HEK293 (cell line): ENCODE results near the gene CUL7.

Experiments
- CTCF ChIA-PET: fragments of 350-600 bp; formaldehyde crosslinking; extraction: SDS; loops from one replicate; lab custom pipeline; 2021; ENCODE audit warnings: antibody characterized with exemption; lab: Yijun Ruan, JAX
- POLR2A ChIA-PET: fragments of 300-600 bp; formaldehyde crosslinking; extraction: SDS; loops from one replicate; lab custom pipeline; 2020; ENCODE audit warnings: antibody characterized with exemption, inconsistent platforms; lab: Yijun Ruan, JAX
- H3K27ac ChIP-seq: fragments of 200-500 bp; sonication (Bioruptor generic); 2 replicates; pipeline ENCODE4 v1.5.1; 2014; ENCODE audit warnings: low read depth, low read length, control low read depth, inconsistent platforms; ENCODE audit errors: extremely low read depth
- H3K36me3 ChIP-seq, 2 experiments: fragments of 200-500 bp in 1 of 2; sonication (Bioruptor generic) in 1 of 2; 1 replicate in 1 of 2; 2 replicates in 1 of 2; pipeline ENCODE4 v1.5.1; 2014 to 2017; ENCODE audit warnings: inconsistent platforms in 2 of 2, low read length in 2 of 2; ENCODE audit not compliant: control insufficient read depth in 2 of 2, insufficient read depth in 1 of 2
- H3K4me1 ChIP-seq: fragments of 200-500 bp; sonication (Bioruptor generic); 2 replicates; pipeline ENCODE4 v1.5.1; 2014; ENCODE audit warnings: mild to moderate bottlenecking, low read length, inconsistent platforms; ENCODE audit not compliant: control insufficient read depth, insufficient read depth
- H3K4me3 ChIP-seq: 2 replicates; pipeline ENCODE4 v1.5.1; 2011; ENCODE audit warnings: low read depth, mild to moderate bottlenecking, control low read depth, low read length, moderate library complexity
- H3K9me3 ChIP-seq: fragments of 200-500 bp; sonication (Bioruptor generic); 2 replicates; pipeline ENCODE4 v1.5.1; 2014; ENCODE audit warnings: low read depth, low read length, inconsistent platforms; ENCODE audit not compliant: control insufficient read depth, insufficient read depth
- AEBP2 ChIP-seq: fragments of 450-650 bp; formaldehyde crosslinking; IDR thresholded peaks from 2 replicates; pipeline ENCODE4 v1.5.1; 2016; ENCODE audit warnings: missing biosample characterization, missing genetic modification characterization, borderline replicate concordance
- ELK4 ChIP-seq: IDR thresholded peaks from 2 replicates; pipeline ENCODE4 v1.6.1; 2011; ENCODE audit warnings: mild to moderate bottlenecking, low read depth, low read length, borderline replicate concordance
- GFI1B ChIP-seq: fragments of 450-650 bp; formaldehyde crosslinking; IDR thresholded peaks from 2 replicates; pipeline ENCODE4 v1.5.1; 2016; ENCODE audit warnings: missing biosample characterization, missing genetic modification characterization
- GLI4 ChIP-seq: fragments of 450-650 bp; formaldehyde crosslinking; IDR thresholded peaks from 2 replicates; pipeline ENCODE4 v1.5.1; 2016; ENCODE audit warnings: missing biosample characterization, missing genetic modification characterization
- GLIS2 ChIP-seq: fragments of 450-650 bp; formaldehyde crosslinking; IDR thresholded peaks from 2 replicates; pipeline ENCODE4 v1.5.1; 2016; ENCODE audit warnings: missing biosample characterization, missing genetic modification characterization
- KLF16 ChIP-seq: fragments of 450-650 bp; formaldehyde crosslinking; IDR thresholded peaks from 2 replicates; pipeline ENCODE4 v1.5.1; 2017; ENCODE audit warnings: missing biosample characterization, missing genetic modification characterization
- OVOL3 ChIP-seq: fragments of 450-650 bp; formaldehyde crosslinking; IDR thresholded peaks from 2 replicates; pipeline ENCODE4 v1.5.1; 2016; ENCODE audit warnings: missing biosample characterization, missing genetic modification characterization
- PATZ1 ChIP-seq: fragments of 450-650 bp; formaldehyde crosslinking; IDR thresholded peaks from 2 replicates; pipeline ENCODE4 v1.5.1; 2016; ENCODE audit warnings: missing biosample characterization, missing genetic modification characterization
- YY1 ChIP-seq: fragments of 450-650 bp; formaldehyde crosslinking; IDR thresholded peaks from 2 replicates; pipeline ENCODE4 v1.5.1; 2018; ENCODE audit warnings: missing biosample characterization, missing genetic modification characterization
- YY2 ChIP-seq: fragments of 450-650 bp; formaldehyde crosslinking; IDR thresholded peaks from 2 replicates; pipeline ENCODE4 v1.5.1; 2016; ENCODE audit warnings: missing biosample characterization, missing genetic modification characterization
- ZBTB20 ChIP-seq: fragments of 450-650 bp; formaldehyde crosslinking; IDR thresholded peaks from 2 replicates; pipeline ENCODE4 v1.5.1; 2016; ENCODE audit warnings: missing biosample characterization, missing genetic modification characterization
- ZBTB7A ChIP-seq: fragments of 450-650 bp; formaldehyde crosslinking; IDR thresholded peaks from 2 replicates; pipeline ENCODE4 v1.5.1; 2016; ENCODE audit warnings: low read depth, missing biosample characterization, missing genetic modification characterization
- ZEB2 ChIP-seq: fragments of 450-650 bp; formaldehyde crosslinking; IDR thresholded peaks from 2 replicates; pipeline ENCODE4 v1.5.1; 2016; ENCODE audit warnings: missing biosample characterization, missing genetic modification characterization
- ZFP69B ChIP-seq: fragments of 450-650 bp; formaldehyde crosslinking; IDR thresholded peaks from 2 replicates; pipeline ENCODE4 v1.5.1; 2016; ENCODE audit warnings: missing biosample characterization, missing genetic modification characterization
- ZNF239 ChIP-seq: fragments of 450-650 bp; formaldehyde crosslinking; IDR thresholded peaks from 2 replicates; pipeline ENCODE4 v1.5.1; 2016; ENCODE audit warnings: missing biosample characterization, missing genetic modification characterization
- ZNF416 ChIP-seq: fragments of 450-650 bp; formaldehyde crosslinking; IDR thresholded peaks from 2 replicates; pipeline ENCODE4 v1.5.1; 2016; ENCODE audit warnings: missing biosample characterization, missing genetic modification characterization
- ZNF548 ChIP-seq: fragments of 450-650 bp; formaldehyde crosslinking; IDR thresholded peaks from 2 replicates; pipeline ENCODE4 v1.5.1; 2016; ENCODE audit warnings: missing biosample characterization, missing genetic modification characterization
- ZNF558 ChIP-seq: fragments of 450-650 bp; formaldehyde crosslinking; IDR thresholded peaks from 2 replicates; pipeline ENCODE4 v1.5.1; 2016; ENCODE audit warnings: missing biosample characterization, missing genetic modification characterization
- ZNF692 ChIP-seq: fragments of 450-650 bp; formaldehyde crosslinking; IDR thresholded peaks from 2 replicates; pipeline ENCODE4 v1.5.1; 2016; ENCODE audit warnings: missing biosample characterization, missing genetic modification characterization
- ZNF830 ChIP-seq: fragments of 450-650 bp; IDR thresholded peaks from 2 replicates; pipeline ENCODE4 v1.5.0; 2018; ENCODE audit warnings: missing biosample characterization, missing genetic modification characterization, low read depth, mild to moderate bottlenecking, moderate library complexity
- ZSCAN30 ChIP-seq: fragments of 450-650 bp; IDR thresholded peaks from 2 replicates; pipeline ENCODE4 v1.5.1; 2018; ENCODE audit warnings: missing biosample characterization, mild to moderate bottlenecking, missing genetic modification characterization, moderate library complexity

Gene CUL7

GRCh38 chr6:43016943-43017334 lies 36.7 kb downstream of the CUL7 start:
- POLR2A ChIA-PET: interaction anchor here (1.0 to 1.9 kb wide), 4 partner anchors 16 to 38 kb away, joined by 3 to 8 read pairs (median 4); partner anchors contain the start of genes CUL7 and PEX6
- Histone ChIP-seq H3K27ac (no peak overlapping the region), H3K4me3 (no peak overlapping the region), H3K36me3 (peaks cover 27 to 60% of the 10 kb centered on the region in 2 experiments), H3K4me1 (peaks cover 21% of the 10 kb centered on the region)
- CTCF ChIA-PET: interaction anchor here (2.6 kb wide), 1 partner anchor 127 kb away, joined by 15 read pairs; no protein-coding TSS in a partner anchor
- TF ChIP-seq ZEB2 (tag by site-specific recombination): no peak
- peak; percentile 16; the same call in 1 of the 2 replicates for TF ChIP-seq GLIS2 (tag by site-specific recombination)
- TF ChIP-seq ZNF692 (tag by site-specific recombination): no peak
- TF ChIP-seq ZNF548 (tag by site-specific recombination): no peak
- TF ChIP-seq ZNF416: no peak
- no peak for TF ChIP-seq ZNF830
- TF ChIP-seq, all 188 proteins: peak for 1
- H3K9me3 ChIP-seq: no peaks in the 10 kb centered on the region

GRCh38 chr6:43016176-43016942 lies 37.3 kb downstream of the CUL7 start:
- Histone ChIP-seq H3K9me3 (no peaks in the 10 kb centered on the region), H3K27ac (no peak overlapping the region), H3K4me3 (no peak overlapping the region), H3K4me1 (peaks cover 21% of the 10 kb centered on the region), H3K36me3 (peaks cover 27 to 66% of the 10 kb centered on the region in 2 experiments)
- POLR2A ChIA-PET: interaction anchor here (0.6 to 4.6 kb wide), 11 partner anchors 16 to 55 kb away, joined by 3 to 56 read pairs (median 4); partner anchors contain the start of genes CUL7, KLC4, MRPL2 and PEX6
- CTCF ChIA-PET: interaction anchor here (0.5 to 2.6 kb wide), 3 partner anchors 32 to 127 kb away, joined by 3 to 15 read pairs (median 3); partner anchors contain the start of genes CUL7 and PPP2R5D
- TF ChIP-seq YY1: no peak
- TF ChIP-seq, all 188 proteins: peak for 0

GRCh38 chr6:43014434-43014909 lies 39.2 kb downstream of the CUL7 start:
- Histone ChIP-seq H3K4me3 (peak overlapping the region; percentile 70), H3K36me3 (peaks cover 29 to 71% of the 10 kb centered on the region in 2 experiments)
- CTCF ChIA-PET: interaction anchor here (0.6 to 2.6 kb wide), 6 partner anchors 10 to 129 kb away, joined by 3 to 15 read pairs (median 4); no protein-coding TSS in a partner anchor
- TF ChIP-seq ZNF692 (tag by site-specific recombination): peak; percentile 80
- TF ChIP-seq ZNF239: peak; percentile 38; the same call in 1 of the 2 replicates
- 0 out of 2 replicates have a peak, but pooled peaks have one; percentile 56 for TF ChIP-seq OVOL3
- no peak for TF ChIP-seq ZSCAN30 (tag by site-specific recombination)
- TF ChIP-seq YY2 (tag by site-specific recombination): peak; percentile 78
- TF ChIP-seq ZBTB7A: 0 out of 2 replicates have a peak, but pooled peaks have one; percentile 57
- TF ChIP-seq GLI4 (tag by site-specific recombination): 0 out of 2 replicates have a peak, but pooled peaks have one; percentile 49
- TF ChIP-seq ZBTB20 (tag by site-specific recombination): peak; percentile 45; the same call in 1 of the 2 replicates
- peak; percentile 71; the same call in 1 of the 2 replicates for TF ChIP-seq ZFP69B (tag by site-specific recombination)
- 0 out of 2 replicates have a peak, but pooled peaks have one; percentile 3 for TF ChIP-seq GFI1B (tag by site-specific recombination)
- TF ChIP-seq ELK4: no peak
- 0 out of 2 replicates have a peak, but pooled peaks have one; percentile 44 for TF ChIP-seq ZNF558 (tag by site-specific recombination)
- TF ChIP-seq KLF16: peak; percentile 32; the same call in 1 of the 2 replicates
- TF ChIP-seq AEBP2: 0 out of 2 replicates have a peak, but pooled peaks have one; percentile 24
- peak; percentile 51 for TF ChIP-seq PATZ1

More at GRCh38 chr6:43014434-43014909, 39.2 kb downstream of the CUL7 start:
- H3K9me3 ChIP-seq: no peaks in the 10 kb centered on the region
- H3K4me1 ChIP-seq: peaks cover 12% of the 10 kb centered on the region
- H3K27ac ChIP-seq: peak overlapping the region; percentile 65; the same call in 1 of the 2 replicates
- POLR2A ChIA-PET: interaction anchor here (0.6 to 4.6 kb wide), 35 partner anchors 11 to 1181 kb away, joined by 3 to 66 read pairs (median 5); partner anchors contain the start of genes CNPY3, CUL7, CUL9 and GNMT
